ENCODE measurements around the gene LEFTY1.

LEFTY1 gene

GRCh38 chr1:225871359-225872074 lies 17.4 kb downstream of the LEFTY1 start:
- H3K27me3 ChIP-seq: no peaks in the 10 kb centered on the region
- no peak for TF ChIP-seq CTCF (IDR thresholded peaks at IDR 0.05)
- peaks cover 23 to 30% of the 10 kb centered on the region in 2 experiments for H3K4me1 ChIP-seq (ENCODE audit: control insufficient read depth in 1 of 2, insufficient read depth in 1 of 2, low read depth in 1 of 2, low read length in 1 of 2)
- peak overlapping the region; percentile 25 for H3K27ac ChIP-seq
- H3K9me3 ChIP-seq: no peaks in the 10 kb centered on the region
- no peak overlapping the region for H3K4me3 ChIP-seq (ENCODE audit: low read depth in 1 of 2, low read length in 1 of 2)
- H3K36me3 ChIP-seq: peaks cover 98% of the 10 kb centered on the region

GRCh38 chr1:225870911-225871310 lies 18.0 kb downstream of the LEFTY1 start:
- H3K4me3 ChIP-seq (ENCODE audit: low read depth in 1 of 2, low read length in 1 of 2): no peak overlapping the region
- no peaks in the 10 kb centered on the region for H3K27me3 ChIP-seq
- H3K9me3 ChIP-seq: no peaks in the 10 kb centered on the region
- peaks cover 97% of the 10 kb centered on the region for H3K36me3 ChIP-seq
- no peak overlapping the region for H3K27ac ChIP-seq
- no peak for TF ChIP-seq CTCF (IDR thresholded peaks at IDR 0.05)
- peaks cover 24 to 30% of the 10 kb centered on the region in 2 experiments for H3K4me1 ChIP-seq (ENCODE audit: control insufficient read depth in 1 of 2, insufficient read depth in 1 of 2, low read depth in 1 of 2, low read length in 1 of 2)

- peaks cover 98% of the 10 kb centered on the region for H3K36me3 ChIP-seq
These were observed 20.2 kb downstream of the LEFTY1 start for GRCh38 chr1:225868631-225869330.

GRCh38 chr1:225866981-225867380 lies 22.0 kb downstream of the LEFTY1 start:
- peaks cover 98% of the 10 kb centered on the region for H3K36me3 ChIP-seq
- no peak overlapping the region for H3K4me3 ChIP-seq (ENCODE audit: low read depth in 1 of 2, low read length in 1 of 2)
- no peaks in the 10 kb centered on the region for H3K27me3 ChIP-seq
- peaks cover 16 to 20% of the 10 kb centered on the region in 2 experiments for H3K4me1 ChIP-seq (ENCODE audit: control insufficient read depth in 1 of 2, insufficient read depth in 1 of 2, low read depth in 1 of 2, low read length in 1 of 2)
- no peak for TF ChIP-seq CTCF (IDR thresholded peaks at IDR 0.05)
- peak overlapping the region; percentile 63 for H3K27ac ChIP-seq
- H3K9me3 ChIP-seq: no peaks in the 10 kb centered on the region

More at GRCh38 chr1:225868631-225869330, 20.2 kb downstream of the LEFTY1 start:
- TF ChIP-seq CTCF (IDR thresholded peaks at IDR 0.05): no peak
- Histone ChIP-seq H3K4me1 (ENCODE audit: control insufficient read depth in 1 of 2, insufficient read depth in 1 of 2, low read depth in 1 of 2, low read length in 1 of 2) (peaks cover 19 to 21% of the 10 kb centered on the region in 2 experiments), H3K9me3 (no peaks in the 10 kb centered on the region), H3K27me3 (no peaks in the 10 kb centered on the region), H3K27ac (no peak overlapping the region), H3K4me3 (ENCODE audit: low read depth in 1 of 2, low read length in 1 of 2) (no peak overlapping the region)

- peaks cover 24 to 27% of the 10 kb centered on the region in 2 experiments for H3K4me1 ChIP-seq (ENCODE audit: control insufficient read depth in 1 of 2, insufficient read depth in 1 of 2, low read depth in 1 of 2, low read length in 1 of 2)
- no peaks in the 10 kb centered on the region for H3K9me3 ChIP-seq
- TF ChIP-seq CTCF (IDR thresholded peaks at IDR 0.05): no peak
- H3K4me3 ChIP-seq (ENCODE audit: low read depth in 1 of 2, low read length in 1 of 2): no peak overlapping the region
- H3K27me3 ChIP-seq: no peaks in the 10 kb centered on the region
- peak overlapping the region; percentile 63 for H3K27ac ChIP-seq
- peaks cover 98% of the 10 kb centered on the region for H3K36me3 ChIP-seq
These were observed 22.7 kb downstream of the LEFTY1 start for GRCh38 chr1:225866061-225866837.

Measured in neutrophil (primary cell).